HS-5 (cell line): ENCODE measurements around the gene SPPL2A.
"Not testable (repeated sequence)": the region's sequence is repeated elsewhere in the genome, so short reads cannot be mapped to it uniquely, and the experiment has no call there.

Experiments used
- DNase-seq: peaks from one replicate; pipeline ENCODE4 v3.0.0-alpha.2; 2012; ENCODE audit warnings: low read depth

Gene SPPL2A

GRCh38 chr15:50765195-50765967, at the start of gene SPPL2A:
TSS of gene SPPL2A (minus strand) at chr15:50765706. CDS start at chr15:50765533, 173 bp downstream.
- peak; percentile 69 for DNase-seq

- DNase-seq, result no peak
Measured at GRCh38 chr15:50814634-50815033, 49.1 kb upstream of the SPPL2A start.

- DNase-seq, result no peak
Measured at GRCh38 chr15:50813865-50814264, 48.4 kb upstream of the SPPL2A start.

GRCh38 chr15:50813089-50813488, 47.6 kb upstream of the SPPL2A start:
- DNase-seq, result no peak

GRCh38 chr15:50812181-50812506, 46.6 kb upstream of the SPPL2A start:
- DNase-seq, result not testable (repeated sequence)

- DNase-seq, result not testable (repeated sequence)
Measured at GRCh38 chr15:50811461-50812180, 46.1 kb upstream of the SPPL2A start.

- no peak for DNase-seq
Measured at GRCh38 chr15:50810128-50810527, 44.6 kb upstream of the SPPL2A start.

- no peak for DNase-seq
Measured at GRCh38 chr15:50808728-50809127, 43.2 kb upstream of the SPPL2A start.

GRCh38 chr15:50803479-50804180, 38.1 kb upstream of the SPPL2A start:
- DNase-seq, result no peak

GRCh38 chr15:50800715-50801114, 35.2 kb upstream of the SPPL2A start:
- DNase-seq, result no peak

GRCh38 chr15:50798684-50799083, 33.2 kb upstream of the SPPL2A start:
- DNase-seq, result no peak

- DNase-seq, result no peak
Measured at GRCh38 chr15:50797926-50798325, 32.4 kb upstream of the SPPL2A start.

GRCh38 chr15:50791486-50791885, 26.0 kb upstream of the SPPL2A start:
- DNase-seq, result no peak

GRCh38 chr15:50790778-50791453, 25.4 kb upstream of the SPPL2A start:
- DNase-seq, result no peak

GRCh38 chr15:50786871-50787270, 21.4 kb upstream of the SPPL2A start:
- DNase-seq, result peak; percentile 45

- no peak for DNase-seq
Measured at GRCh38 chr15:50786438-50786837, 20.9 kb upstream of the SPPL2A start.

- DNase-seq, result no peak
Measured at GRCh38 chr15:50783895-50784294, 18.4 kb upstream of the SPPL2A start.

- no peak for DNase-seq
Measured at GRCh38 chr15:50783411-50783810, 17.9 kb upstream of the SPPL2A start.

- no peak for DNase-seq
Measured at GRCh38 chr15:50778086-50778485, 12.6 kb upstream of the SPPL2A start.

- DNase-seq, result no peak
Measured at GRCh38 chr15:50777042-50777441, 11.5 kb upstream of the SPPL2A start.

- DNase-seq, result no peak
Measured at GRCh38 chr15:50774450-50774849, 8.9 kb upstream of the SPPL2A start.

GRCh38 chr15:50773389-50773788, 7.9 kb upstream of the SPPL2A start:
- peak; percentile 35 for DNase-seq
